NOMO-1 treated with dmso at 0.1 percent for 144 hours (cell line): Measurements from ENCODE around the gene GBF1.
A peak's percentile ranks its signal among the peaks of the same experiment; 100 is the strongest.

Source experiments
- DNase-seq: peaks from one replicate; lab custom pipeline; 2025; ENCODE audit not compliant: unreplicated experiment; lab: John Stamatoyannopoulos, UW

Gene GBF1

DNA sequence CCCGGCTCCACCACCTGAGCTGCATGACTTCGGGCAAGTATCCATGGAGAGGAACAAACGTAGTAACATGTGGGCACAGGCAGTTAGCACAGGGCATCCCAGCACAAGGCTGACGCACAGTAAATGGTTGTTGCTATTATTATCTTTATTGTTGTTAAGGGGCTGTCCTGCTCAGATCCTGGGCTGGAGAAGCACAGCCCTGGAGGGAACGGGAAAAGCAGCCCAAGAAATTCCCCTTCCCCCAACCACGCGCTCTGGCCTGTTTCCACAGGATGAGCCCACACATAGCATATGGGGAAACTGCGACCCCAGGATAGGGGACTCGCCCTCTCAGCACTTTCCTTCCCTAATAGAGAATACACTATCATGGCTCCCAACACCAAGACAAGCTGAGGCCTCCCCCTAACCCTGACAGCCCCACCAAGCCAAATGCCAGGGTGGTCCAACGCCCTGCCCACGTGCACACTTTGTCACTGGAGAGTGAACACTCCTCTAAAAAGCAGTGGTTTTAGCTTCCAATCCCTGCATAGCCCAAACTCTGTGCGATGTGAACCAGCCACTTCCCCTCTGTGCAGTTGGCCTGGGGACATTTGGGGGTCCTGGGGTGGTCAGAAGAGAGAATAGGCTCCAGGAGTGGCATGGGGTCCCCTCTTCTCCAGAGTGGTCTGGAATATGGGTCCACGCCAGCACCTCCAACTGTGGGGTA, 162.2 kb downstream of the GBF1 start:
- no peak for DNase-seq

DNA sequence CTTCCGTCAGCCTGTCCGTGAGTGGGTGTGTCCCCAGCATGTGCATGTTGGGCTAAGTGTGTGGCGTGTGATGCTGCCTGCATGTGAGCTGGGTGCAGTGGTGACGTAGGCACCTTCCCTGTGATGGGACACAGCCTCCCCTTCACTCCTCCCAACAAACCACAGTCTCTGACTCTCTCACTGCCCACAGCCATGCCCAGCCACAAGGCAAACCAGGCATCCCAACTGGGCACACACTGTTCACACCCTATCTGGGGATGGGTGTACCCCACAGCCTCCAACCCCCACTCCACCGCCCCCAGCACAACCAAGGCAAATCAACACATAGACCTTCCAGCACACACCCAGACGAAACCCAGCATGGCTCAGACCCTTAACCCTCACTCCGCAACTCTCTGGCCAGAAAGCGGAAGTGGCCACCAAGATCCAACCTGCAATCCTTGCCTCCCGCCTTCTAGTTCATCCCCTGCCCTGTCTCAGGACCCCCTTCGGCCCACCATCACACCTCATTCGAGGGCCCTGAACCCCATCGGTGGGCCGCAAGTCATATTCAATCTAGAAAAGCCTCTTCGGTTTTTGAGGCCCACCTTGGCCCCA, 162.9 kb downstream of the GBF1 start:
- DNase-seq, result no peak

DNA sequence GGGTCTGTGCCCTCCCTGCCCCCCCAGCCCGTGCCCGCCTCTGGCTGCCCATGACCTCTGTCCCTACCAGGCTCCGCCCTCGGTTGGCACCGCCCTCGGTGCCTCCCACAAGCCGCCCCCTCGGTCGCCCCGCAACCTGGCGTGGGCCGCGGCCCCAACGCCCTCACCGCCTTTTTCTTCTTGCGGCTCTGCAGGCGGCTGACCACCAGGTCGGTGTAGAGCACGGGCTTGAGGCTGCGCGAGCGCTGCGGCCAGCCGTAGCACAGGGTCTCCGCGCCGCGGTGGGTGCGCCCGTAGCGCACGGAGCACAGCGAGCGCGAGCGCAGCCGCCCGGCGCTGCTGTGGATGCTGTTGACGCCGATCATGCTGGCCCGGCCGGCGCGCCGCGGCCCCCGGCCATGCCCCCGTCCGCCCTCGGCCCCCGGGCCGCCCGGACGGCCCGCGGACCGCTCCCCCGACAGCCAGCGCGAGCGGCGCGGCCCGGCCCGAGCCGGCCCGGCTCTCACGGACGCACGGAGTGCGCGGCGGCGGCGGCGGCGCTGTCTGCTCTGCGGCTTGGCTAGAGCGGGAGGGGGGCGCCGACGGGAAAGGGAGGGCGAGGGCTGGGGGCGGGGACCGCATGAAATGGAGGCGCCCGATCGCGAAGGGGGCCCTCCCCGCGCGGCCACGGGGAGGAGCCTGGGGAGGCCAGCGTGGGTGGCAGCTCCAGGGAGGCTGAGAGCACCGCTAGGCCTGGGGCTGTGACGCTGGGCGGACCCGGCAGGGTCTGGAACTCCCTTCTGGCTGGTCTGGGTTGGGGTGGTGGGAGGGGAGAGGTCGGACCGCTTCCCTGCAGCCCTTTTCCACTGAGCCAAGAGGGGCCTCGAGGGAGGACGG, 163.6 kb downstream of the GBF1 start:
- no peak for DNase-seq

DNA sequence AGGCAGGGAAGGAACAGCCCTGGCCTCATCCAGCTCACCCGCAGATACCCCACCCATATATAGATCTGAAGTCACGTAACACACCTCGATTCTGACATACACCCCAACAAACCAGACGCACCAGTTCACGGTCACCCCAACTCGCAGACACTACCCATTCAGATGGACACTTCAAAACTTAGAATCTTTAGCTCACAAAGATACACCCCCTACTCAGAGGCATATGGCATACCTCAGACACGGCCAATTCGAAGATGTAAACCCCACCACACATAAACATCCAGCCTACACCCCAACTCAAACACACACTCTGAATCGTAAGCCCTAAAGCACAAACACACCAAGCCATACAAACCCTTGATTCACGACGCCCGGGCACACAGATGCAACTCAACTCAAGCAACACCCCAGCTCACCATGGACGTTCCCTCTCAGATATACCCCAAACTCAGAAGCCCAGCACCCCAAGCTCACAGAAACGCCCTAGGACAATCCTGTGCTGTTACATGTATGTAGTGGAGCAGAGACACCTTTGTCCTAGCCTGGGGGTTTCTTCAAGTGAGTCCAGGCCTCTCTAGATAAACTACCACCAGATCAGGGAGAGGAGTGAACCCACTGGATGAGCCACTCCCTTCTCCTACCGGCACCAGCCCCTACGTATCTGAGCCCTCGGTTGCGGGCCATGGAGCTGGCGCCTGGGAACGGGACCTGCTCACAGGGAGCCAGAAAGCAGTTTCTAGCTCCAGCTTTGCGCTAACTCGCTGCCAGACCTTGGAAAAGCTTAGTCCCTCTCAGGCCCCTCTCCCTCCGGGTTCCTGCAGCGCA, 164.5 kb downstream of the GBF1 start:
- DNase-seq, result no peak

DNA sequence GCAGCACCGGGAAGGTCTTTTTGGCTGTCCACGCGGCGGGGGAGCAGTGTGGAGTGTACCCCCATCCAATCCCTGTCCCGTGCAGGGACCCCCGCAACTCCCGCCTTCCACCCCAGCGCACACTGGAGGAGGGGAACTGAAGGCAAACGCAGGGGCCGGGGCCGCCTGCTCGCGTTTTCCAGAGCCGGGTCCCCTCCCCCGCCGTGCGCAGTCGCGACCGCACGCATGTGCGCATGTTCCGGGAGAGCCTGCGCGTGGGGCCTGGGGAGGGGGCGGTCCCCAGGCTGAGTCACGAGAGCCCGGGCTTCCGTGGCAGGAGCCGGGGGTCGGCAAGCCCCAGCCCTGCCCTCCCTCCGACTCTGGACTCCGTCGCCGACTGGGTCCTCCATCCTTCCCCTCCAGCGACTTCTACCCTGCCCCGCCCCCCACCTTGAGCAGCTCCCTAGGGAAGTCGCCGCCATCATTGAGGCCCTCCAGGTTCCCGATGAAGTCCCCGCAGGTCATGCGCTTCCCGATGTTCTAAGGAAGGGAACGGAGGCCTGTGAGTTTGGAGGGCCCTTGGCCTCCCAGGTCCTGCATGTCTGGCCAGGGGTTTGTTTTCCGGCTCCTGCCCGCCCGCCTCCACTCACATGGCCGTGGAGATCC, 165.2 kb downstream of the GBF1 start:
- DNase-seq, result no peak

DNA sequence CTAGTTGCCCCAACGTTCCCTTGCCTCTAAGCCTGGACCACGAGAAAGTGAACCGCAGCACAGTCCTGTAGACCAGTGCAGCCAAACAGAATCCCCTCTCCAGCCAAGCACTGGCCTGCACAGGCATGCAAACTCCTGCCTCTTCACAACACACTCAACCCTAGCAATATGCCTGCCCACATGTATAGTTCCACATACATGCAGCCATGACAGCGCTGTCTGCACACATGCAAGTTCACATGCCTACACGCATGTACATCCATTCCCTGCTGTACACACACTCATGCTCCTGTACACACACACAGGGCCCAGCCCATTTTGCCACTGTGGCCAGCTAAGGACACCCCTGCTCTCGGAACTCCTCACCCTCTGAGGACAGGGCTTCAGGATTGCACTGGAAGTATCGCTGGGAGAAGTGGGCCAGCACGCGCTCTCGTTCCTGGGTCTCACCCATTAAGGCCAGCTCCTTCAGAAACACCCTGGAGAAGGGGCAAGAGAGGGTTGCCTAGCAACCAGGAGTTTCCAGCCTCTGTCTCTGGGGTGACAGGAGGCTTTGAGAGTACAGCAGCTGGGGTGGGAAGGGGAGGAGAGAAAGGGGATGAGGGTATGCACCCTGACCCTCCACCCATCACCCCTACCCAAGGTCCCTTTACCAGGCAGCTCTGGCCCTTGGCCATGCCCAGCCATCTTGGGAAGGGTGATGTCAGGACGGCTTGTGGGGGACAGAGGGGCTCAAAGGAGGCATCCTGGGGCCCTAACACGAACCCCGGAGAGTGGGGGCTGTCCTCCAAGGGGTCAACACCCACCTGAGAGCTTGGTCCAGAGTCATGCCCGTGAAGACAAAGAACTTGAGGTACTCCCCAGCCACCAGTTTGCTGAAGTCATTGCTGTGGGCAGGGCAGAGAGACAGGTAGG, 166.3 kb downstream of the GBF1 start:
- no peak for DNase-seq

DNA sequence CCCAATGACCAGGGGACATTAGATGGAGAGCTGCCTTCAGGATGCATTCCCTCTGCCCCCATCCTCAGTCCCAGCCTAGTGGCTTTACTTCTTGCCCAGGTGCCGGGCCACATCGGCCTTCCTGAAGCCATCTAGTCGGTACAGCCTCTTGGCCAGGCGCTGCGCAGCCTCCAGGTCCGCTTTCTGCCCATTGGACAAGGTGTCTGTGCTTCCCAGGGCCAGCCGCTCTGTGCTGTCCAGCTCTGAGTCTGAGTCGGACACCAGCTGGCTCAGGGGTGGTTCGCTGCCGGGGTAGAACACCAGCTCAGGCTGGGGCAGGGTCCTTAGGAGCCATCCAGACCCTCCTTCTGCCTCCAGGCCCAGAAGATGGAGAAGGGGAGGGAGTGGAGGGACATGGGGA, 167.0 kb downstream of the GBF1 start:
- DNase-seq, result no peak

DNA sequence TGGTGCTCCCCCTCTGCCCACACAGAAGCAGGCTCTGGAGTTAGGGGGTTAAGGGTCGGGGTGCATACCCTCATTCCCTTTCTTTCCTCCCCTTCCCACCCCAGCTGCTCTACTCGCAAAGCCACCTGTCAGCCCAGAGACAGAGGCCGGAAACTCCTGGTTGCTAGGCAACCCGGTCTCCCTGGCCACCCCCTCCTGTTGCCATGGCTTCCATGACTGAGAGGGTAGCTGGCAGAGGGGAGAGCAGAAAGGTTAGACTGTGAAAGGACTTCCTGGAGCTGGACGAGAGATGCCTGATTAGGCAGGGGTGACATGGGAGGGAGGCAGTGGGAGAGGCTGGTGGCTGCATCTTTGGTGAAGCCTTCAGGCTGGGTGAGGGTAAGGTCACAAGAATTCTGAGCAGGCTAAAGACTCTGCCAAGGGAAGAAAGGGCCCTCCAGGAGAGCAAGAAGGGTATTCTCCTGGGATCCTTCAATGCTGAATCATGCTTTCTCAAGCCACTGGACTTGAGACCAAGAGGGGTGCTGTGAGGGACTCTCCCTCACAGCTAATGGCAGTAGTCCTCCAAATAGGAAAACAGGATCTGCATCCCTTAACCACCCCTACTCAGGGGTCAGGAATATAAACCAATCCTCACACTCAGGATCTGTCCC, 167.8 kb downstream of the GBF1 start:
- DNase-seq, result no peak

DNA sequence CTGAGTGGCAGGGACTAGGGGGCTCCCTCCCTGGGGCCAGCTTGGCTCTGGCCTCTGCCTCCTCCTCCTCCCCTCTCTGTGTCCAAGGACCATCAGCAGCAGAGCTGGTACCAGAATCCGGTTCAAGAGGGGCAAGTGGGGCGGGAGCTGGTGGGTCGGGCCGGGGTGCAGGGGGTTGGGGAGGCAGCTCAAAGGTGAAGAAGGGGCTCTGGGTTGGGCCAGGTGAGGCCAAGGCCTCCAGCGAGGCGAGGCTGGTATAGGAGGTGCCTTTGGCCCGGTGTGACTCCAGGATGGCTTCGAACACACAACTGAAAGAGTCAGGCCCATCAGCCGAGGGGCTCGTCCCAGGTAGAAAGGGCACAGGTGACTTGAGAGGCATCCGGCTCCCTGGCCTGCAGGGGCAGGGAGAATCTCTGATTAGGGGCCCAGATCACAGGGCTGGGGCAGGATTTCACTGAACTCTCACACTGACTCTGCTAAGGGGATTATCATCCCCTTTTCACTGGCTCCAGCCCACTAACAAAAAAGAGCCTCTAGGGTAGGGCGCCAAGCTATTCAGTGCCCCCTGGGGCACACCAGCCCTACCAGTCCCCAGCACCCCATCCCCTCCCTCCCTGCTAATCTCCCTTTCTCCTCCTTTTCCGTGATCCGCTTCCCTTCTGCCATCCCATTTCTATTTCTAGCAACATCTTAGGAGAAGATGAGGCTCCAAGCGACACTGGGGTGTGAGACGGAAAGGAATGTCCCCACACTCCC, 168.7 kb downstream of the GBF1 start:
- DNase-seq, result no peak

DNA sequence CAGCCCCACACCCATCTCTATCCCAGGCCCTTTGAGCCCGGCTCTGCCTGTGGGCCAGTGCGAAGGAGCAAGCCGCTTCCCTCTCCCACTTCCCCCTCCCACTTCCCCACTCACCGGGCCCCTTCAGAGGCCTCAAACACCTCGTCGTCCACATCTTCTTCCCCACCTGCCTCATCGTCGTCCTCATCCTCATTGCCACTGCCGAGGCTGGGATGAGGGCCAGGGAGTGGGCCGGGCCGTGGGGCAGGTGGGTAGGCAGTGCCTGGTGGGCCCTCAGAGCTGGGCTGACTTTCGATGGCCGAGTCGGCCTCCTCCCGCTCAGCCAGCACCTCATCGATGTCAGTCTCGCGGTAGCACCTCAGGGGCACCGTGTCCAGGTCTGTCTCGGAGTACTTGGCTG, 169.4 kb downstream of the GBF1 start:
- DNase-seq, result no peak

DNA sequence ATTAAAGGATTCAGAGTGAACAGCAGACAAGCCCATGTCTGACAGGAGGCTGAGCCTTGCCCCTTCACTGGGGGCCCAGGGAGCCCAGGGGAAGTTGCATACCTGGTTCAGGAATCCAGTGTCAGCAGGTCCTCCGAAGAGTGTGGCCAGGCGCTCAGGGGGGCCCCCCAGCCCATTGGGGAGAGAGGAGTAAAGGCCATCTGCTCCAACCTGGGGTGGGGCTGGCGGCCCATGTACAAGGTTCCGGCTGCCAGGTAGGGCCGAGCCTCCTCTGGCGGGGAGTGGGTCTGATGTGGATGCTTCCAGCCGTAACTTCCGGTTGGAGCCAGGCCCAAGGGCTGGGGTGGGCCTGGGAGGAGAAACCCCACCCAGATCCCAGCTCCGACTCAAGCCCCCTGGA, 171.0 kb downstream of the GBF1 start:
- DNase-seq, result no peak

DNA sequence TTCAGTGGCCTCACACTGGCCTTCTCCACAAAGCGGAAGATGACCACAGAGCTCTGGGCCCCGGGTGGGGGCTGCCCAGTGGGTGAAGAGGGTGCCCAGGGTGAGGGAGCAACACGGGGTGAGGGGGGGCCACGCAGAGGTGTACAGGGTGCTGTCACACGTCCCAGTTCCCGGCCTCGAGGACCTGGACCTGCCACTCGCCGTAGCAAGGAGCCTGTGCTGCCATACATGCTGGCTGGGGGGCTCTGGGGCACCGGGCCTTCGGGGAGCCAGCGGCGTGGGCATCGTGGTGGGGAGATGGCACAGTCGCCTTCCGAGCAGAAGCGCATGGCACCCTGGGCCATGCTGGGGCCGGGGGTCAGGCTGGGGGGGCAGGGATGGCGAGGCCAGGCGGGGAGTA, 171.4 kb downstream of the GBF1 start:
- DNase-seq, result no peak

DNA sequence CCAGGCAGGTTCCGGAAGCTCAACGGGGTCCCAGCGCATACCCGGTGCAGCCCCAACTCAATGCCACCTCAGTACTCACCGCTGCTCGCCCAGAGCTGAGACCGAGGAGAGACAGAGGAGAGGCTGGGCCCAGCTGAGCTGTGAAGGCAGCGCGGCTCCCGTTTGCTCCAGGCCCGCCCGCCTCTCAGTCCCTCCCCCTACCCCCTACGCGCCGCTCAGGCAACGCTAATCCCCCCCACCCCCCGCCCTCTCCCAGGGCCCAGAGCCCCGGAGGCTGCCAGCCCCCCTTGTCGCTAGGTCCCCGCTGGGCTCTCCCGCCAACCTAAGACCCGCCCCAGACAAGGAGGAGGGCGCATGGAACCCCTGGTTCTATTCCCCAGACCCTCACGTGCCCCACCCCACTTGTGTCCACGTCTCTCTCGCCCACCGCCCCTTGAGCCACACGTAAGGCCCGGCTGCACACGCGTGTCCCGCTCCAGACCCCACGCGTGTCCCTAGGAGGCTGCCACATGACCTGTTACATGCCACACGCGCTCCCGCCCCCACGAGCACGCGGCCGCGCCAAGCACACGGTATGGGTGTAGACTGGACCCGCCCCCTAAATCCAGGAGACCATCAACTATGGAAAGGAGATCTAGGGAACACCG, 173.4 kb downstream of the GBF1 start, which contains the start of gene PSD:
TSS of gene PSD (minus strand) at position 164 of the 647 bp plus-strand sequence. CDS start 1,747 bp downstream, outside the sequence.
- DNase-seq, result no peak

DNA sequence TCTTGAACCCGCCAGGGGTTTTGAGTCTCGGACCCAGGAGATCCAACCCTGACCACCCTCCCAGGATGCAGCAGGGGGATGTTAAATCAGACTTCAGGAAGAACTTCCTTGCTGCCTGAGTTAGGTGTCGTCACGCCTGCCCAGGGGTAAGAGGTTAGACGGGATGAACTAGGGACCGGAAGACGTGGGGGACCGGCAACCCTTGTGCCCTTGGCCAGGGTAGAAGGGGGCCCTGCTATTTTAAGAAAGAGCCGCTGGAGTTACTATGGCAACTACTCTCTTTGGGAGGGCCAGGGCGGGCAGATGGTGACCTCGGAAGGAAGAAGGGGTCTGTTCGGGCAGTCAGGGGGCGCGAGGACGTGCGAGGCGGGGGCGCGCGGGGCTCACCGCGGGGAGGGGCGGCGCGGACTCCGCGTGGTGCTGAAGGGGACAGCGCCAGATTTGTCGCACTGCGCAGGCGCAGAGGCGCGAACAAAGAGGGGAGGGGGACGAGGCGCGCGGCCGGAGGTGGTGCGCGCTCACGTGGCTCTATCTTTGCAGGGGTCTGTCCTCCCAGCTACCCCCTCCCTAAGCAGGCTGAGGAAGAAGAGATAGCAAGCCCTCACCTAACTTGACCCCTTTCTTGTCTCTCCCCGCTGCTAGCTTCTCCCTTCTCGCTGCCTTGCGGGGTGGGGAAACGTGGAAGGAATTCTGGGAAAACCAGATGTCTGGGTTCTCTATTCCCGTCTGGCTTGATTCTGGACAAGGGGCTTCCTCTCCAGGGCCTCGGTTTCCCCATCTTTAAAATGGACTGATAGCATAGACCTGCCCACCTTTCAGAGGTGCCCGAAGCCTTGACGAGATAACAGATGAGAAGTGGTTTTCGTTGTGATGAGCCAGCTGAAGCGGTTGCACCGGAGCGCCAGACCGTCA, 174.2 kb downstream of the GBF1 start:
- no peak for DNase-seq

DNA sequence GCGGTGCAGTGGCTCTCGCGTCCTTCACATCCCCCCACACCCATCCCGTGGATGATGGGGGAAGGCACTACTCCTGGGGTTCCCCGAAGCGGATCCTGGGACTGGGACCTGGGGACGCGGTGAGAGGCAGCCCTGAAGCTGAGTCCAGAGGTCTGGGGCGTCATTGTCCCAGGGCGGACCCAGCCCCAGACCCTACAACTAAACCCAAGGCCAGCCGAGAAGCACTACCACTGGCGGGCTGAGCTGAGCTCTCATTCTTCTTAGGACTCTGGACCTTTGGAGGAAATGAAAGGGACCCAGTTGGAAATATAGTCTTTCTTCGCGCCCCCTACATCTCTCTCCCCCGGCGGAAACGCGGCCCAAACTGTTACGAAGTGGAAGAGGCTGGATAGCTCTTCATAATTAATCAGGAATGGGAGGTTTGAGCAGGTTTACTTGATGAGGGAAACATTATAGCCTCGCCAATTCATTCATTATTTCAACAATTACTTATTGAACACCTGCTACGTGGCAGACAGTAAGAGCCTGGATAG, 174.9 kb downstream of the GBF1 start:
- no peak for DNase-seq

DNA sequence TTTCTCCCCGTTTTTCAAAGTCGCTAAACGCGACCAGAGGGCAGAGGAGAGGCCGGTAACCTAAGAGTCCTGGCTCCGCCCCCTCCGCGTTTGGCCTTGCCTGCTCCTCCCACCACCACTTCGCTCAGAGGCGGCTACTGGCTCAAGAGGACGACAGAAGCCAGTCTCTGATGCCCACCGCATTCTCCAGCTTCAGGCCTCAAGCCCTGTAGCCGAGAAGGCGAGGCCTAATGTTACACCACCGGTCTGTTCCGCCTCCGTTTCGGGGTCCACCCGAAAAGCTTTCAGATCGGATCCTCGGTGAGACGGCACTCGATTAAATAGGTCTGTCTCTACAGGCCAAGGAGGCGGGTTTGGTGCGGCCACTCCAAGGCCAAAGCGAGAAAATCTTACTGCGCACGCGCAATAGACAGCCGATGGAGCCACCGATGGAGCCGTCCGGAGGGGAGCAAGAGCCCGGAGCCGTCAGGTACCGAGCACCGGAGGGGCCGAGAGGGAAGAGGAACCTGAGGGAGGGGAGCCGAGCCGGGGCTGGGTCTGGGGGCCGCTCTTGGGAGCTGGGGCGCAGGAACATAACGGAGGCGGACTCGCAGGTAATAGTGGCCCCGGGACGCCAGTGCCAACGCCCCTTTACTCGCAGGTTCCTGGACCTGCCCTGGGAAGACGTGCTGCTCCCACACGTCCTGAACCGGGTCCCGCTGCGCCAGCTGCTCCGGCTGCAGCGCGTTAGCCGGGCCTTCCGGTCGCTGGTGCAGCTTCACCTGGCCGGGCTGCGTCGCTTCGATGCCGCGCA, 175.6 kb downstream of the GBF1 start, which contains the start of gene FBXL15:
TSS of gene FBXL15 (plus strand) at position 123 of the 793 bp plus-strand sequence. CDS start at position 417, 294 bp downstream.
- peak; percentile 94 for DNase-seq
